Embryonic facial prominence (tissue), 1 donor: ENCODE data around the gene SETD3.

Experiments used
- DNase-seq: peaks from one replicate; pipeline ENCODE4 v3.0.0-alpha.2; 2016; ENCODE audit errors: extremely low spot score

Gene SETD3

GRCh38 chr14:99497894-99498293 is 17.2 kb upstream of the SETD3 start:
- DNase-seq = no peak

GRCh38 chr14:99497341-99497740 is 16.7 kb upstream of the SETD3 start:
- DNase-seq = no peak

GRCh38 chr14:99484106-99484505 is 3.4 kb upstream of the SETD3 start:
- no peak for DNase-seq

GRCh38 chr14:99481745-99482099 is 1.1 kb upstream of the SETD3 start:
- no peak for DNase-seq

- DNase-seq = peak; percentile 99
These were observed 472 bp upstream of the SETD3 start, which contains the start of gene CCNK for GRCh38 chr14:99480917-99481744. Gene CCNK, plus strand, starts transcription at chr14:99481409. Its CDS starts 11,269 bp downstream, at chr14:99492678.

GRCh38 chr14:99479160-99479905 is 1.3 kb downstream of the SETD3 start:
- no peak for DNase-seq

- DNase-seq = no peak
These were observed 2.5 kb downstream of the SETD3 start for GRCh38 chr14:99478128-99478527.

- no peak for DNase-seq
These were observed 3.8 kb downstream of the SETD3 start for GRCh38 chr14:99476864-99477263.

GRCh38 chr14:99475660-99476059 is 5.0 kb downstream of the SETD3 start:
- DNase-seq = no peak

- no peak for DNase-seq
These were observed 5.5 kb downstream of the SETD3 start for GRCh38 chr14:99475179-99475578.

GRCh38 chr14:99473458-99473857 is 7.2 kb downstream of the SETD3 start:
- DNase-seq = no peak

GRCh38 chr14:99472937-99473336 is 7.7 kb downstream of the SETD3 start:
- DNase-seq = no peak

GRCh38 chr14:99471731-99472130 is 8.9 kb downstream of the SETD3 start:
- DNase-seq = no peak

- DNase-seq = no peak
These were observed 11.6 kb downstream of the SETD3 start for GRCh38 chr14:99468836-99469592.

GRCh38 chr14:99468081-99468480 is 12.6 kb downstream of the SETD3 start:
- DNase-seq = no peak

GRCh38 chr14:99467336-99468078 is 13.2 kb downstream of the SETD3 start:
- DNase-seq = no peak

- DNase-seq = no peak
These were observed 13.9 kb downstream of the SETD3 start for GRCh38 chr14:99466758-99467157.

GRCh38 chr14:99465288-99465687 is 15.4 kb downstream of the SETD3 start:
- DNase-seq = no peak

GRCh38 chr14:99463974-99464373 is 16.7 kb downstream of the SETD3 start:
- DNase-seq = no peak

- no peak for DNase-seq
These were observed 18.4 kb downstream of the SETD3 start for GRCh38 chr14:99462210-99462609.

GRCh38 chr14:99461411-99462085 is 19.1 kb downstream of the SETD3 start:
- DNase-seq = no peak
